AML-193 (cell line): ENCODE measurements around the gene RPS2.
"Not testable (repeated sequence)": the region's sequence is repeated elsewhere in the genome, so short reads cannot be mapped to it uniquely, and the experiment has no call there.

Experiments
- DNase-seq, 2 experiments: peaks; one replicate each; lab custom pipeline; 2025; lab: John Stamatoyannopoulos, UW

The RPS2 gene

DNA sequence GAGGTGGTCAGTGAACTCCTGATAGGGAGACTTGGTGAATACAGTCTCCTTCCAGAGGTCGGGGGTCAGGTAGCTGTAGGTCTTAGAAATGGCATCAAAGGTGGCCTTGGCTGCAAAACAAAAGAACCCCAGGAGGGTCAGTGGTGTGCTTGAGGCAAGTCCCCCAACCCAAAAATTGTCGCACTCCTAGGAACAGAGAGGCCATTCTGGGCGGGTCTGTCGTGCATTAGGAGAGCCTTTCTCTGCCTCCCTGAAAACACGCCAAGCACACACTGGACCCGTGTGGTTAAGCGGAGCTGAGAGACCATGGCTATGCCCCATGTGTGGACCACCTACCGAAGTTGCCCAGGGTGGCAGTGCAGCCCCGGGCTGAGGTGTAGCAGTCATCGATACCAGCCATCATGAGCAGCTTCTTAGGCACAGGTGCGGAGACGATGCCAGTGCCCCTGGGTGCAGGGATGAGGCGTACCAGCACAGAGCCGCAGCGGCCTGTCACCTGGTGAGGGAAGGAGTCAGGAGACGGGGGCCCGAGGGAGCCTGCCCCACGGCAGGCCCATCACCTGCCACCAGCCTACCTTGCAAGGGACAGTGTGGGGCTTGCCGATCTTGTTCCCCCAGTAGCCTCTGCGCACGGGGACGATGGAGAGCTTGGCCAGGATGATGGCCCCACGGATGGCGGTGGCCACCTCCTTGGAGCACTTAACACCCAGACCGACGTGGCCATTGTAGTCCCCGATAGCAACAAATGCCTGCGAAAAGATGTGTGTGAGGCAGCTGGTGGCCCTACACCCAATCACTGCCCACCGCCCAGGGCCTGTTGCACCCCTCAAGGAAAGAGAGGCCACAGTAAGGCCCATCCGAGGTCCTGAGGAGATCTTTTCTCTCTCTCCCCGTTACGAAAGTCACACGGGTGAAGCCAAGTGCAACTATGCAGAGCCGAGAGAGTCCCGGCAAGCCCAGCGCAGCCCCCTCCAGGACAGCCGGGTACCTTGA lies 2.2 kb downstream of the RPS2 start:
- DNase-seq, result not testable (repeated sequence)

DNA sequence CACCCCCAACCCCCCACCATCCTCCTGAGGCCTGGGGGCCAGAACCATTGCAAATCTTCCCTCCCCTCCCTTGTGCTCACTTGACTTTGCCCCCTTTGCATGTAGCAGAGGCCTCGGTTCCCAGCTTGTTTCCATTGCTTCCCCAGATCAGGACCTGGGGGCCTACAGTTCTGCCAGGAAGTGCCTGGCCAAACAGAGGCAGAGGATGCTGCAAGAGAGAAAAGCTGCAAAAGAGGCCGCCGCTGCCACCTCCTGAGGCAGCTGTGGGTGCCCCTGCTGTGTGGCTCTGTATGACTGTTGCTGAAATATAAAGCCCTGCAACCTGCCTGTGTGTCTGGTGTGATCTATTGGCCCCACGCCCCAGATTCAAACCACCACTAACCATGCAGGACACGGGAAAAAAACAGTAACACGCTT lies 3.0 kb downstream of the RPS2 start:
- DNase-seq, result no peak

DNA sequence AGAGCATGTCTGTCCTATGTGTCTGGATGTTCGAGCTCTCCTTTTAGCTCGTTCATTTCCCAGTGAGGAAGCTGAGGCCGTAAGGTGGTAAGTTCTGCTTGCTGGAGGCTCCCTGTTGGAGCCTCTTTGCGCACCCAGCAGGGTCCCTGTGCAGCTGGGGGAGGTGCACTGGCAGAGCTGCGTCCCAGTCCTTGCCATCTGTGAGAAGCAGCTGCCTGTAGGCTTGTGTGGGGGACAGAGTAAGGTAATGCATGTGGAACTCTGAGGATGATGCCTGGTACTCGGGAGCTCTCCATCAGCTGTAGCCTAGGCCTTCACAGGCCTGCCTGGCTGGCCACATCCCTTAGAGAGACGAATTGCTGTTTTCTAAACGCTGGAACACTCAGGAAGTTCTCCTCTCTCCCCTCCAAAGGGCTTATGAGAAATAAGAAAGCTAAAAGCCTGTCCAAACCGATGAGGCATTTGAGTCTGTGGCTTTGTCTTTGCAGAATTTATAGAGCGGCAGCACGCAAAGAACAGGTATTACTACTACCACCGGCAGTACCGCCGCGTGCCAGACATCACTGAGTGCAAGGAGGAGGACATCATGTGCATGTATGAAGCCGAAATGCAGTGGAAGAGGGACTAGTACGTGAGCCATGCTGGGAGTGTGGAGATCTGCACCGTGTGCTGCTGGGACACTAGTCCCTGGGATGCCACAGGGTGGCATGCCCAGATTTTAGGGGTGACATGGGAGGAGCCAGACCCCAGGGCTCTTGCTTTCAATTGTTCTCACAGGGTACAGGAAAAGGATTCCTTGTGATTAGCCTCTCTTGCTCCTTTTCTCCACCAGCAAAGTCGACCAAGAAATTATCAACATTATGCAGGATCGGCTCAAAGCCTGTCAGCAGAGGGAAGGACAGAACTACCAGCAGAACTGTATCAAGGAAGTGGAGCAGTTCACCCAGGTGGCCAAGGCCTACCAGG lies 3.7 kb downstream of the RPS2 start:
- DNase-seq, result peak in 1 of 2 experiments; percentile 15

DNA sequence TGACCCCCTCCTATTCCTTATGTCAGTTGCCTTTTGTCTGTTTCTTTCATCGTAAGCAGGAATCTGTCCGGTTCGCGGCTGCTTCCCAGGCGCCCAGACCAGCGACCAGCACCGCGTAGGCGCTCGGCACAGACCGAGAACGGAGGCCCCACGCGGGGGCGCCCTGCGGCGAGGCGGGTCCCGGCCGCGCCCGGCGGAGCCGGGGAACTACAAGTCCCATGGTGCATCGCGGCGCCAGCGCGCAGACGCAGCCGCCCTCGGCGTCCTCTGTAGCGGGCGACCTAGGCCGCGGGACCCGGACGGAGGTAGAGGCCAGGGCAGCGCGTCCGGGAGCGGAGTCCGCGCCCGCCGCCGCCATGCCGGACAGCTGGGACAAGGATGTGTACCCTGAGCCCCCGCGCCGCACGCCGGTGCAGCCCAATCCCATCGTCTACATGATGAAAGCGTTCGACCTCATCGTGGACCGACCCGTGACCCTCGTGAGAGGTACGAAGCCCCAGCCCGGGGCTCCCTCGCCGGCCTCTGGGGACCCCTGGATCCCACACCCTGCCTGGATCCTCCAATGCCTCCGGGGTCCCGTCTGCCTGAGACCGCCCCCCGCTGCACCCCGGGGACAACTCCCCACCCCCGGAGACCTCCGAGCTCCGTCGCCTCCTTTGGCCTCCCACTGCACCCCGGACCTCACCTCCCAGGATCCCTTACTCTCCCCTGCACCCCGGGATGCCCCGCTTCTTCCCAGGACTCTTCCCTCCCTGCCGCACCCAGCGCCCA lies 5.2 kb downstream of the RPS2 start, which contains the start of gene NDUFB10:
NDUFB10 (plus strand) TSS at position 270 of the 771 bp plus-strand sequence; CDS start at position 357, 87 bp downstream.
- peak; percentile 69 to 76 for DNase-seq

DNA sequence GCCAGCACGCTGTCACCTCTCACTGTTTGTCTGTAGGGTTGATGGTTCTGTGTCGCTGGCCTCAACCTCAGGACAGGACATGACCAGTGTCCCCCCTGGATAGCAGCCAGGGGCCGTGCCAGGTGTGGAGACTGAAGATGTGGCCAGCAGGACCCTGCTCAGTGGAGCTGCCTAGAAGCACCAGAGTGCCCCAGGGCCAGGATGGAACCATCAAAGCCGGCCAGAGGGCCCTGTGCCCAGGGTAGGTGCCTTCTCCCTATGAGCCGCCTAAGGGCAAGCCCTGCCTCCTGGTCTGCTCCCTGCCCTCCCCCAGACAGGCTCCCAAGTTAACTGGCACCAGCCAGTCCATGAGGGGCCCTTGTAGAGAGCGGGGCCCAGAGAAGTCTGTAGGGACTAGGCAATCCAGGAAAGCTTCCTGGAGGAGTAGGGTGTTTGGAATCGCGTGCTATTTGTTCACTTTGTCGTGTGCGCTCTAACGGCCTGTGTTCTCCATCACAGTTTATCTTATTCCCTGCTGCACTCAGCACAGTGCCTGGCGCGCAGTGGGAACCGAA lies 5.8 kb downstream of the RPS2 start:
- no peak for DNase-seq

DNA sequence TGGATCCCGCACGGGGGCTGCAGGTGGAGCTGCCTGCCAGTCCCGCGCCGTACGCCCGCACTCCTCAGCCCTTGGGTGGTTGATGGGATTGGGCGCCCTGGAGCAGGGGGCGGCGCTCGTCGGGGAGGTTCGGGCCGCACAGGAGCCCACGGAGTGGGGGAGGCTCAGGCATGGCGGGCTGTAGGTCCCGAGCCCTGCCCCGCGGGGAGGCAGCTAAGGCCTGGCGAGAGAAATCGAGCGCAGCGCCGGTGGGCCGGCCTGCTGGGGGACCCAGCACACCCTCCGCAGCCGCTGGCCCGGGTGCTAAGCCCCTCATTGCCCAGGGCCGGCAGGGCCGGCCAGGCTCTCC lies 6.5 kb downstream of the RPS2 start:
- DNase-seq, result not testable (repeated sequence)

DNA sequence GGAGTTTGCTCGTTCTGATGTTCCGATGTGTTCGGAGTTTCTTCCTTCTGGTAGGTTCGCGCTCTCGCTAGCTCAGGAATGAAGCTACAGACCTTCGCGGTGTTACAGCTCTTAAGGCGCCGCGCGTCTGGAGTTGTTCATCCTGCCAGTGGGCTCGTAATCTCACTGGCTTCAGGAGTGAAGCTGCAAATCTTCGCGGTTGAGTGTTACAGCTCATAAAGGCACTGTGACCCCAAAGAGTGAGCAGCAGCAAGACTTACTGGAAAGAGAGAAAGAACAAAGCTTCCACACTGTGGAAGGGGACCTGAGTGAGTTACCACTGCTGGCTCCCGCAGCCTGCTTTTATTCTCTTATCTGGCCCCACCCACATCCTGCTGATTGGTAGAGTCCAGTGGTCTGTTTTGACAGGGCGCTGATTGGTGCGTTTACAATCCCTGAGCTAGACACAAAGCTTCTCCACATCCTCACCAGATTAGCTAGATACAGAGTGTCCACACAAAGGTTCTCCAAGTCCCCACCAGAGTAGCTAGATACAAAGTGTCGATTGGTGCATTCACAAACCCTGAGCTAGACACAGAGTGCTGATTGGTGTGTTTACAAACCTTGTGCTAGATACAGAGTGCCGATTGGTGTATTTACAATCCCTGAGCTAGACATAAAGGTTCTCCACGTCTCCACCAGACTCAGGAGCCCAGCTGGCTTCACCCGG lies 7.0 kb downstream of the RPS2 start:
- DNase-seq, result not testable (repeated sequence)

DNA sequence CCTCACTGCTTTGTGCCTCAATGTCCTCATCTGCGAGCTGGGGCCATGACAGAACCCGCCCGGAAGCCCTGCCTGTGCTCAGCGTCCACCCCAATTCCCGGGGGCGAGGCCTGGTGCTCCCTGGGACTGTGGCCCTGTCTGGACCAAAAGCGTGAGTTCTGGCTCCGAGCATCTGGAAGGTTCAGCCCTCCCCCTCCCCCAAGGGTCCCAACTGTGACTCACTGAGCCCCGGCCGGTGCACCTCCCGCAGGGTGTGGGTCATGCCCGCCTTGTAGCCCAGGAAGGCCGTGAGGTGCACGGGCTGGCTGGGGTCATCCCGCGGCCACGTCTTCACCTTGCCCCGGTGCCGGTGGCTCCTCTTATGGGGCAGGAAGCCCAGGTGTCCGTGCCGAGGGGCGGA lies 10.9 kb downstream of the RPS2 start:
- no peak for DNase-seq

DNA sequence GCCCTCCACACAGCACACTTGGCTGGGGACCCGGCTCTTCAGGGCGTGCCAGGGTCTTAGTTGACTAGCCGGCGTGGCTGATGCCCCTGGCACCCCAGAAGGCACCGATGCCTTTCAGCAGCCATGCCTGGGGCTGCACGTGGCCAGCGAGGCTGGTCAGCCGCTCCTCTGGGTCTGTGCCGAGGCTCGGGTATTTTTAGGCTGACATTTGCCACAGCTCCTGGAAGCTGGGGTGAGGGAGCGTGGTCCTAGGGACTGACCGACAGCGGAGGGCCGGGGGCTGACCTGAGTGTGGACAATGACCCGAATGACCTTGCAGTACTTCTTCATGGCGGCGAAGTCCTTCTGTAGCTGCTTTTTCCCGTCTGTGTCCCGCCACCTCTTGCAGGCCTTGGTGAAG lies 14.1 kb downstream of the RPS2 start:
- DNase-seq, result no peak

DNA sequence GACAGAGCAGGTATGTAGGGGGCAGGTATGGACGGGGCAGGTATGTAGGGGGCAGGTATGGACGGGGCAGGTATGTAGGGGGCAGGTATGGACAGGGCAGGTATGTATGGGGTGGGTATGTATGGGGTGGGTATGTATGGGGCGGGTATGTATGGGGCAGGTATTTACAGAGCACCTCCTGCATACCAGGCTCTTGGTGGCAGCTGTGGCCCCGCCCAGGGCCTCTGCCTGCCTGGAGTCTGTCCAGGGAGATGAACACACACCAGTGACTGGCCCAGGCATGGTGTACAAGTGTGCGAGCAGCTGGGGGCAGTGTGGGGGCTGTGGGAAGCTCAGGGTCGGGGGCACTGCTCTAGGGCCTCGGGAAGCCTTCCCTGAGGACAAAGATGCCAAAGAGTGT lies 14.6 kb downstream of the RPS2 start:
- DNase-seq, result no peak

DNA sequence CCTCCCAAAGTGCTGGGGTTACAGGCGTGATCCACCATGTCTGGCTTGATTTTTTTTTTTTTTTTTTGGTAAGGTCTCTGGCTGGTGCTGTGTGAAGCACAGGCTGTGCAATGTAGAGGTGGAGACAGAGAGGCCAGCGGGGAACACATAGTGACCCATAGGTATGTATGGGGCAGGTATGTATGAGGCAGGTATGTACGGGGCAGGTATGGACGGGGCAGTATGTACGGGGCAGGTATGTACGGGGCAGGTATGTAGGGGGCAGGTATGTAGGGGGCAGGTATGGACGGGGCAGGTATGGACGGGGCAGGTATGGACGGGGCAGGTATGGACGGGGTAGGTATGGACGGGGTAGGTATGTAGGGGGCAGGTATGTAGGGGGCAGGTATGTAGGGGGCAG lies 15.1 kb downstream of the RPS2 start:
- DNase-seq, result no peak

DNA sequence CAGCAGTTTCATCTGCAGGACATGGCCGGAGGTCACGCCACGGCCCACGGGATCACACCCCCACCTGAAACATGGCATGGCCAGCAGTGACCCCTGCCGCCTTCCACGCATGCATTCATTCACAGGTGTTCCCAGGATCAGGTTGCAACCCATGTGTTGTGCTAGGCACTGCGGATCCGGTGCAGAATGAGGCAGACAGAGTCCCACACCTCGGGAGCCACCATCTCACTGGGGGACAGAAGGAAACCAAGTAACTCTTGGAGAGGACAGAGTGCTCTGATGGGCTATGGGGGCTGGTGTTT lies 17.3 kb downstream of the RPS2 start:
- DNase-seq, result no peak

DNA sequence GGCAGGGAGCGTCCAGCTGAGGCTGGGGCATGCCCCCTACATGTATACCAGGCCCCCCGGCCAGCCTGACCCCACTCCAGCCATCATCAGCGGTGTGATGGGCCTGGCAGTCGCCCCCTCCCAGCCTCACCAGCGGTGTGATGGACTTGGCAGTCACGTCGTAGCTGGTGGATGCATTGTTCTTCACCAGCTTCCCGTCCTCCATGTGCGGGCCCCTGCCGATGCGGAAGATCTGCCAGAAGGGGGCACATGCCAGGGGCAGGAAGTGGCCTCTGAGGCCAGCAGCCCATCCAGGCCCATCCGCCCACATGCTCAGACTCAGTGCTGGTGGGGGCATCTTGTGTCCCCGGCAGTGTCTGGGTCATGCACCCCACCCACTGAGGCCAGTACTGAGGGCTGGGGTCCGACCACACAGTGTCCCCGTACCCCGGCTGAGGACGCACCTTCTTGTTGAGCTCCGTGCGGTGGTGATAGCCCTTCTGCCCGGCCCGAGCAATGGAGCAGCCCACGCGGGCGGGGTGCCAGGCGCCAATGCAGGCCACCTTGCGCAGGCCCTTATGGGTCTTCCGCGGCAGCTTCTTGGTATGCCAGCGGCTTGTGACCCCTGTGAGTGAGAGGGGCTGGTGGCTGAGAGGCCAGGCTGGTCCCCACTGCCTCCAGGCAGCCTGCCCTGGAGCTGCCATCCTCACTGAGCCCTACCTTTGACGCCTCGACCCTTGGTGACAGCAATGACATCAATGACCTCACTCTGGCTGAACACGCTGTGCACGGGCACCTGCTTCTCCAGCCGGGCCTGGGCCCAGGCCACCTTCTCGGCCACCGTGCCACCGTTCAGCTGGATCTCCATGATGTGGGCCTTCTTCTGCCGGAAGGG lies 17.9 kb downstream of the RPS2 start:
- DNase-seq, result no peak

DNA sequence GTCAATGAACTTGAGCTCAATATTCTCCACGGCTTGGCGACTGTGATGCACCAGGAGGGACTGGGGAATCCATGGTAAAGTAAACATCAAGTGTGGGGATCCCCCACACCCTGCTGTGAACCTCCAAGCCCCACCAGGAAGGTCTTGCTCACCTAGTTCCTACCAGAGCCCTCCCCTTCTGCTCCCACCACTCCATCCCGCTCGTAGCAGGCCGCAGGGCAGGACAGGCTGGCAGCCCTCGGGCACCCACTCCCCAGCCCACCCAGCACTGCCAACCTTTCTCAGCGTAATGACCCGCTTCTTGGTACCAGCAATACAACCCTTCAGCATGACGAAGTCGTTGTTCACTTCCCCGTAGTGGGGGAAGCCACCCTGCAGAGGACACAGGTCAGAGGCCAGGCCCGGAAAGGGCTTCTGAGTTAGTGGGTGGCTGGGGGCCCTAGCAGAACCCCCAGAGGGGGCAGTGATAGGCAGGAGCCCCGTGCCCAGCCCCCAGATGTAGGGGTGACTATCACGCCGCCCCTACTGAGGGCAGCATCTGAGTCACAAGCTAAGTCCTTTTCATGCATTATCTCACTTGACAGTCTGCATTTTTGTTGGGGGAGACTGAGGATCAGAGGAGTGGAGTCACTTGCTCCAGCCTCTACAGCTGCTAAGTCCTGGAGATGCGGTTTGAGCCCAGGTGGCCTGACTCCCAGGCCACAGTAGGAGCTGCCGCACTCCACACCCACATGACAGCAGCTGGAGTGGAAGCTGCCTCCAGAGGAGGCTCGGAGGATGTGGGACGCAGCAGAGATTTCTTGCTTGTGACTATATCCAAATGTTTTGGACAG lies 18.9 kb downstream of the RPS2 start:
- no peak for DNase-seq

DNA sequence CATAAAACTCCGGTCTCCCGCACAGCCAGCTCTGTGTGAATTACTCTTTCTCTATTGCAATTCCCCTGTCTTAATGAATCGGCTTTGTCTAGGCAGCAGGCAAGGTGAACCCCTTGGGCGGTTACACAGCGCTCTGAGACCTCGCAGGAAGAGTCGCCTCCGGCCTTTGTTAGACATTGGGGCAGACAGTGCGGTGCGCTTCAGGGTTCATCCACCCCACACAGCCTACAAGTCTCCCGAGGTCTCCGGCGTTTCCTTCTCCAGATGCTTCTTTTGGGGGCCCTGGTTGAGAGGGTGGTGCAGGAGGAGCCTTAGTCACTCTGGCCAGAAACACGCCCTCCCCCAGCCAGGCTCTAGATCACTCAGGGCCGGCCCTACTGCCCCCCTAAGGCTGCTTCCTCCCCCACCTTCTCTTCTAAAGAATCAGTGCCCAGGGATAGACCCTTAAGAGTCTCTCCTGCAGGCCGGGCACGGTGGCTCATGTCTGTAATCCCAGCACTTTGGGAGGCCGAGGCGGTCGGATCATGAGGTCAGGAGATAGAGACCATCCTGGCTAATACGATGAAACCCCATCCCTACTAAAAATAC lies 19.9 kb downstream of the RPS2 start:
- no peak for DNase-seq

DNA sequence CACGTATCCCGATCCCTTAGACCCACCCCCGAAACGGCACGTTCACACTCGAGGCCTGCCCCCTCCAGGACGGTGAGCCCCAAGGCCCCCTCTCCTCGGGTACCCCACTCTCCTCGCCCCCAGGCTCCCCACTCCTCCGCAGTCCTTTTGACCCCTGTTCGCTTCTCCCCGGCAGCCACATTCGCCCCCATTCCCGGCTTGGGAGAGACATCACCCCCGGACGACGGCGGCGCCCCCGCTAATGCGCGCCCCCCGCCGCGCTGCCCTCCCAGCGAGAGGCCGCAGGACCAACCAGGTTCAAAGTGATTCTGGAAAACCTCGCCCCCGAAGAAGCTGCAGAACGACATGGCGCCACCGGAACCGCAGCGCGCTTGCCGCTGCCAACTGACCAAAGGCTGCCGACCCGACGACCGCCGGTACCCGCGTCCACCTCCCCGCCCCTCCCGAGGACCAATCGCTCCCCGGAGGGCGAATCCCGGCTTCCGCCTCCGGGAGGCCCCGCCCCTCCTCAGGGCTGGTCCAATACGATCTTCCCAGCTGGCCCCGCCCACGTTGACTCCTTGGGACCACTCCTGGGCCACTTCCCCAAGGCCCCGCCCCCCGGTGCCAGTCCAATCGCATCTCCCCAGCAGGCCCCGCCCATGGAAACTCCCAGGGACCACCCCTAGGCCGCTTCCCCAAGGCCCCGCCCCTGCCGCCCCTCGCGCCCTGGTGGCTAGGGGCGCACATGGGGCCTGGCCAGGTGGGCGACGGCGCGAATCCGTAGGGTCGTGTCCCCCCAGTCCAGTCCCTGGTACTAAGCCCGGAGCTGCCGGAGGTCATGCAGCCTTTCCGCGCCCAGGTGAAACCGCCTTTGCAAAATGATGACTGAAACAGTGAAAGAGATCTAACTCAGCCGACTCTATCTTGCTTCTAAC lies 21.6 kb downstream of the RPS2 start, which contains the start of gene MSRB1:
MSRB1 (minus strand) TSS at position 390 of the 917 bp plus-strand sequence; CDS start at position 347, 43 bp downstream.
- peak; percentile 95 to 97 for DNase-seq

DNA sequence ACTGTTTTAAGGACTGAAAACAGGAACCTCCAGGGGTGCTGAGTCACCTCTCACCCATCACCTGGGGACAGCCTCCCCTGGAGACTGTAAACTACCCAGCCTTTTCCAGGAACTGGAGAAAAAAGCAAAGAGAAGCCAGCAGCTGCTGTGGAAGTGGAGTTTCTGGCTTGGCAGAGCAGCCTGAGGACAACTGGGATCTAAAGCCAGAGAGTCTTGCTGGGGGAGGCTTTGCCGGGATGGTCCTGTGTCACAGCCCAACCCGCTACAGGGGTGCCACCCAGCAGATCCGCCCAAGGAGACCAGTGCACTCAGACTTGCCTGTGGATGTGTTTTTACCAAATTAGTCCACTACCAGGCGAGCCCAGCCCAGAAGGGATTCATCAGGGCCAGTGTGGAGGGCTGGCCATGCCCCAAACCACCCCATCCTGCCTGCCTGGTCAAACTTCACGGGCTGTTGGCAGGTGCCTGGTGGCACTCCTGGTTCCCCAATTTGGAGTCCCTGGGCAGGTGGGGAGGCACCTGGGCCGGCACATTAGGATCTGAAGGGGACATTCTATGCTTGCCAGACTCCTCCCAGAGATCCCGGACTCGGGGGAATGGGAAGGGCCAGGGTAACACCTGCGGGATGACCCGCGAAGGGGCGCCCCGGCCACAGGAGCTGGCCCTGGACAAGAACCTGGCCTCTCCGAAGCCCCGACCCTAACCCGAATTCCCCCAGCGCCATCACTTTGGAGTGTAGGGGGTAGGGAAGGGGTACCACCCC lies 22.4 kb downstream of the RPS2 start:
- DNase-seq, result peak; percentile 66 to 74
